HT1080 (cell line): Measurements from ENCODE around the gene DGKE. TPM values are rescaled to one million over a fixed set of nuclear protein-coding genes. Genes with fewer than 3 reads are reported as not detected.
A peak's percentile ranks its signal among the peaks of the same experiment; 100 is the strongest.

Experiments used
- DNase-seq: peaks from one replicate; pipeline ENCODE4 v3.0.0-alpha.2; 2015; ENCODE audit warnings: low read depth
- total RNA-seq: library from RNA; depleted of rRNA; stranded (reverse); fragments of >200 nt; shearing (Covaris generic); gene quantifications from 2 replicates; pipeline ENCODE4 v1.2.3, GENCODE V29; 2014

DGKE gene
- total RNA-seq, 1 experiment from 2014 or later: 6.1 TPM

- no peak for DNase-seq
These were observed 21.0 kb upstream of the DGKE start for GRCh38 chr17:56812901-56813388.

DNA sequence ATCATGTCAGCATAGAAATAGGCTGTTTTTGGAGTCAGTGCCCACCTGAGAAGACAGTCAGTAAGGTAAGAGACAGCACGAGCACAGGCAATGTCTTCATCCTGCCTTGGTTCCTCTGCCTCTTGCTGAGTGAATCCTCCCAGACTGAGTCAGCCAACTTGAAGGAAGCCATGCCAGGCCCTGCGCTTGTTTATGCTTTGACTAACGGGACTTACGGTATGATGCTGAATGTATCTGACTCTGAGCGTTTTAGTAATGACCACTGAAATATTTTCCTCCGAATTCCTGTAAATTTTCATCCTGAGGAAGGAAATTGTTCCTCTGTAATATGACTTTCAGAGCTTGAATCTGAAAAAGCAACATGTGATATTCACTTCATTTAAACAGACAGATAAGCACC is 18.2 kb upstream of the DGKE start:
- DNase-seq: peak; percentile 66

- no peak for DNase-seq
These were observed 16.9 kb upstream of the DGKE start for GRCh38 chr17:56817066-56817465.

GRCh38 chr17:56819030-56819429 is 14.9 kb upstream of the DGKE start:
- no peak for DNase-seq

DNA sequence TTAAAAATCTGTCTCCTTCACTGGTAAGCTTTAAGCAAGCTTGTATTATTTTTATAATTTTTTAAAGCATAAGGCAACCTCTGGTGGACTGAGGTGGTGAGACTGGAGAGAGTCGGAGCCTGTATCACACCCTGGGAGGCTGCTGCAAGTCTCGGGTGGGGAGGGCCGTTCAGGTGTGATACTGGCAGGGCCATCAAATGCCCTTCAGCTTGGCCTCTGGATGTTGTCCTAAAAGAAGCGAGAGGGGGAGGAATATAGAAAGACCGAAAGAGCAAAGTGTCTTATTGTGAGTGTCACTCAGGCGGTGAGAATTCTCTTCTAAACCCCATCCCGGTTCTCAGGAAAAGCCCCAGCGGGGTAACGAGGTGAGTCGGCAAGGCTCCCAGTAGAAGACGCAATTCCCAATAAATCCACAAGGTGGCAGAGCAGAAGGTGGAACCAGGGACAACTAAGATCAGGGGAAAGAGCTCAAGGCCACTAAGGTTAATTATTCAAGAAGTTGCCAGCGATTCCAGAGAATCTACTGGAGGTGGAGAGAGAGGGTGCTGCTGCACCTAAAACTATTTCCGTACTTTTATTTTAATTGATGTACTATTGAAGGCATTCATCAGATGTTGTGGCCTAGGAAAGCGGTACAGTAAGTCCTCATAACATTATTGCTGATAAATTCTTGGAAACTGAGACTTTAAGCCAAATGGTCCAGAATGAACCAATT is 14.4 kb upstream of the DGKE start:
- peak; percentile 75 for DNase-seq

- DNase-seq: no peak
These were observed 13.7 kb upstream of the DGKE start for GRCh38 chr17:56820207-56820606.

- no peak for DNase-seq
These were observed 12.0 kb upstream of the DGKE start for GRCh38 chr17:56821847-56822534.

- DNase-seq: no peak
These were observed 11.2 kb upstream of the DGKE start for GRCh38 chr17:56822725-56823124.

DNA sequence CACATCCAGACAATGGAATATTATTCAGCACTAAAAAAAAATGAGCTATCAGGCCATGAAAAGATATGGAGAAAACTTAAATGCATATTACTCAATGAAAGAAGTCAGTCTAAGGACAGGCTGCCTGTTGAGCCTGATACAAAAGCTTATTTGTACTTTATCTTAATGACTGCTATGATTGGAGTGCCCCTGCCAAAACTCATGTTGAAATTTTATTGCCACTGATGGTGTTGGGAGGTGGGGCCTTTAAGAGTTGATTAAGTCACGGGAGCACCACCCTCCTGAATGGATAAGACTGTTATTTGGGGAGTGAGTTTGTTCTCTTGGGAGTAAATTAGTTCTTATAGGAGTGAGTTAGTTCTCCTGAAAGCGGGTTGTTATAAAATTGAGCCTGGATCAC is 10.1 kb upstream of the DGKE start:
- no peak for DNase-seq

DNA sequence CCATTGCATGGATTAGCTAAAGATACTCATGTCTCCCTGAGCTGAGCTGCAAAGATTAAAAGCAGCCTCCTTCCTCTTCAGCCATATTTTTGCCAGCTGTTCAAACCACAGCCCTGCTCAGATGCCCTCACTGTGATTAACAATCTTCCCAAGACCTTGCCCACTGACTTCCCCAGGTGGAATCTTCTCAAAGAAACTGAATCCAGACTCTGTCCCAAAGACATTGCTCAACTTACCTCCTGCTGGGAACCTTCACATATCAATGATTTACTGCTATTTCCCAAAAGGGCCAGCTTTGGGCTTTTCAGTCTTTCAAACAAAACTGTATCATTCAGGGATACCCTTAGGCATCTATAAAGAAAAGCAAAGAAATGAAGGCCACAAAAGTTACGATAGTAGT is 9.4 kb upstream of the DGKE start:
- DNase-seq: peak; percentile 22

DNA sequence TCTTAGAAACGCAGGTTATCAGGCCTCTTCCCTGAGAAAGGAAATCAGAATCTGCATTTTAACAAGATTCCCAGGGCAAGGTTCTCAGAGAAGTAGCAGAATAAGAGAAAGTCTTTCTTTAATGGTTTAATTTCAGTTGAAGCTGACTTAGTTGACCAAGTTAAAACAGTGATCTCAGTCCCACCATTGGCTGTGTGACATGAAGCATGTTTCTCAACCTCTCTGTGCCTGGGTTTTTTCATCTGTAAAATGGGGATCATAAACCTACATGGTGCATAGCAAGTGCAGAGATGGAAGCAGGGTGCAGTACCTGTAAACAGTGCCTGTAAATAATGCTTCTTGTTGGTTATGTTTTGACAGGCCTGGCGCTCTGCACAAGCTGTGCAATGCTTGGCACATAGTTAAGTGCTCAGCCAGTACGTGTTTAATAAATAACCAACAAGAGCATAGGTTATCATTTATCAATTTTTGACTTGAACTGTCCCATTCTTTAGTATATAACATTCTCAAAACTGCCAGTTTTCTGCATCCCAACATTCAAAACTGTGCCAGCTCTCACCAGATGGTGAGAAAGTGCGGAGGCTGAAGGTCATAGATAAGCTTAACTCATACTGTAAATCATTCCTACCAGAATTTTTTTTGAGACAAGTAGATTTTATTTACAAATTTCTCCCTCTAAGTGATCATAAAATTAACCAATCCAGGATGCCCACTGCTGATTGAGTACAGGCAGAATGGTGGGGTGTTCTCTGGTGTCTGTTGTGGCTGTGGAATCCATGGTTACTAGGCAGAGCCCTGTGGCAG is 7.1 kb upstream of the DGKE start:
- DNase-seq: no peak

GRCh38 chr17:56830726-56831368 is 3.1 kb upstream of the DGKE start:
- DNase-seq: no peak

DNA sequence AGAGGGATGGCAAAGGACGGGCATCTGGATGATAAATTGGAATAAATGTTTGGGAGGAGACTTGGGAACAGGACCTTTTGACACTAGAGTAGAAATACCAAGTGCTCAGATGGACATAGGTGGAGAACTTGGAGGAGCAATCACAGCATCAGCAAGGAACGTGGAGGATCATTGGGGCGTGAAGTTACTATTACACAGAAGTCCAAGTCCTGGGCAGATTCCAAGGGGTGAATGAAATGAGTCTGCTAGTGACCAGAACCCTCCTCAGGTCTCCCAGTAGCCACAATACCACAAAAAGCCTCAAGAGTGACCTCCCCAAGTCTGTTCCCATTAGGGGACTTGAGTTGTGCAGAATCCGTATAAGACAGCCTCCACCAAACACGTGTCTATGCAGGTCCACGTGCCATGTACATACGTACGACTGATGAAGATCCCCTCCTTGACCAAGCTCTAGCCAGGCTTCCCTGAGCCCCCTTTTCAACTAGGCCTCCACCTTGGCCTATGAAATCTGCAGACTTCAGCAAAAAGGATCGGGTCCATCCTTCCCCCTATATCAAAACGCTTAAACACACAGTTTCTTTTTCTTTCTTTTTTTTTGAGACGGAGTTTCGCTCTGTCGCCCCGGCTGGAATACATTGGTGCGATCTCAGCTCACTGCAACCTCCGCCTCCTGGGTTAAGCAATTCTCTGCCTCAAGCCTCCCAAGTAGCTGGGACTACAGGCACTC is 2.4 kb upstream of the DGKE start:
- DNase-seq: no peak

DNA sequence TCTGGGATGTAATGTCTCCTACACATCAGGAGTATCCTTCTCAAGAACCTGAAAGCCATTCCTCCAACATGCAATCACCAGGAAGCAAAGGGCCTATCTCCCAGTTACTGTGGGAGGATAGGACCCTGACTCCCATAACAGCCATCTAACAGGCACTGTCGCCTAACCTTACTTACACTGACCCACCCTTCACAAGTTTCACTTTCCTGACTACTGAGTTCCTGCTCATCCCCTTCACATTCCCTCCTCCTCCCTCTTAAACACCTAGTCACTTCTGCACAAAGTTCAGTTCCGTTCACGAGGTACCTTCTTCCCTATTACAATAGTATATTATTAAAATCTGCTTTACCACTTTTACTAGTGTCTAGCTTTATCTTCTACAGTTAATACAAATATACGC is 1.5 kb upstream of the DGKE start:
- DNase-seq: no peak

DNA sequence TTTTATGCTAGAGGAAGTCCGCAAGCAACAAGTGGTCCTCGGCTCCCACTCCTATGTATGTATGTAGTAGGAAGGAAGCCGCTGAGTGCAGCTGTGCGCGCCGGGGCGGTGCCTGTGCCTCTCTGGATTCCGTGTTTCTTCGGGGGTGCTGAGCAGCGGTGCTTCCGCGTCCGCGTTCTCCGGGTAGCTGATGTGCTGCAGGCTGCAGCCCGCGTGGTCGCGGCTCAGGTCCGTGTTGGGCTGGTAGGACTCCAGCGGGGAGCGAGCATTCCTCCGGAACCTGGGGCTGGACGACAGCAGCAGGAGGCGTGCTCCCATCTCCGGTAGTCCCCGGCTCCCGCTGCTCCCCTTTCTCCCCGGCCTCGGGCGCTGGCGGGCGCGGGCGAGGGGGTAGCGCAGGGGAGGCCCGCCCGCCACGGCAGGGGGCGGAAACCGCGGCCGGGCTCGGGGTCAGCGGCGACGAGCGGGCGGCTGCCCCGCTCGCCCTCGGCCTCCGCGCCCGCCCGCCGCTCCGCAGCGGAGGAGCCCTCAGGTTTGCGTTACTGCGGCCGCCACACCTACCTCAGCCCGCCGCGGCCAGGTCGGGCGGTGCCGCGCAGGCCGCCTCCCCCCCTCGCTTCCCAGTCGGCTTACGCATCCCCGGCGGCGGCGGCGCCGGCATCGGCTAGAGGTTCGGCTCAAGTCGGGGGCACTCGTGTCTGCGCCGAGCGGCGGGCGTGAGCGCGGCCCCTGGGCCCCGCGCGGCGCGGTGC is 718 bp upstream of the DGKE start:
- peak; percentile 71 for DNase-seq

- DNase-seq: peak; percentile 19
These were observed 671 bp downstream of the DGKE start for GRCh38 chr17:56834380-56835263.

GRCh38 chr17:56835264-56835585 is 1.3 kb downstream of the DGKE start:
- DNase-seq: no peak

DNA sequence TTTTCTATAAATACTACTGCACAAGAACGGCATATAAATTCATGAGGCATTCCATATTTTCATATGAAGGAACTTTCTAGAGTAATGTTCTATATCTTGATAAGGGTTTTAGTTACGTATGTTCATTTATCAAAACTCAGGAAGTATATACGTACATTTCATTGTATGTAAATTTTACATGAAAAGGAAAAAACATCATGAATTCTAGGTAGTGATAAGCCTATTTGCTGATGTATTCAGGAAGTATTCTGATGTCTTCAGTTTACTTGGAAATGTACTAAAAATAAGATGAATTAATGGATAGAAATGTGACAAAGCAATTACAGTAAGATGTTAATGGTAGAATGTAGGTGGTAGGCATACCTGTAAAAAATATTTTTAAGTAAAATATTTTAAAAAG is 4.7 kb downstream of the DGKE start:
- no peak for DNase-seq

GRCh38 chr17:56842577-56842976 is 8.6 kb downstream of the DGKE start:
- no peak for DNase-seq
